Hepatocyte (in vitro differentiated cells): ENCODE measurements around the gene CD36.

Experiments used
- EZH2 ChIP-seq: fragments of 200-600 bp; sonication (generic); IDR thresholded peaks from 2 replicates; pipeline ENCODE4 v1.6.1; 2016; ENCODE audit warnings: antibody characterized with exemption, mild to moderate bottlenecking, borderline replicate concordance
- TF ChIP-seq, protein P1 (sequence below): fragments of 200-600 bp; sonication (generic); IDR thresholded peaks from 2 replicates; pipeline ENCODE4 v1.5.1; 2016; ENCODE audit warnings: antibody characterized with exemption, mild to moderate bottlenecking; ENCODE audit not compliant: poor library complexity

DNA sequence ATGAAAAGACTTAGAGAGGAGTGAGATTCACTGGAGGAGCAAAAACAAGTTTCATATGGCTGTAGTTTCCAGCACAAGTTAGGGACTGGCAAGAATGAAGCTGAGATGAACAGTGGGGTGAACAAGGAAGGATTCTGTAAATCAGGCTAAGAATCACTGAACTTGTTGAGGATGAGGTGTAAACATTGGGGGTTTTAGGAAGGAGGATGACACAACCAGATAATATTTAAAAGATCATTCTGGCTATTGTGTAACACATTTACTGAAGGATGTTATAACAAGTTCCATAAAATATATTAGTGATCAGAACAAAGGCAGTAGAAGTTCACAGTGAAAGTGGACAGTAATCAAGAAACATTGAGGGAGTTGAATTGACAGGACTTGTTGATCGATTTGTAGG, 68.9 kb downstream of the CD36 start:
- TF ChIP-seq EZH2: no peak
- TF ChIP-seq, protein P1, sequence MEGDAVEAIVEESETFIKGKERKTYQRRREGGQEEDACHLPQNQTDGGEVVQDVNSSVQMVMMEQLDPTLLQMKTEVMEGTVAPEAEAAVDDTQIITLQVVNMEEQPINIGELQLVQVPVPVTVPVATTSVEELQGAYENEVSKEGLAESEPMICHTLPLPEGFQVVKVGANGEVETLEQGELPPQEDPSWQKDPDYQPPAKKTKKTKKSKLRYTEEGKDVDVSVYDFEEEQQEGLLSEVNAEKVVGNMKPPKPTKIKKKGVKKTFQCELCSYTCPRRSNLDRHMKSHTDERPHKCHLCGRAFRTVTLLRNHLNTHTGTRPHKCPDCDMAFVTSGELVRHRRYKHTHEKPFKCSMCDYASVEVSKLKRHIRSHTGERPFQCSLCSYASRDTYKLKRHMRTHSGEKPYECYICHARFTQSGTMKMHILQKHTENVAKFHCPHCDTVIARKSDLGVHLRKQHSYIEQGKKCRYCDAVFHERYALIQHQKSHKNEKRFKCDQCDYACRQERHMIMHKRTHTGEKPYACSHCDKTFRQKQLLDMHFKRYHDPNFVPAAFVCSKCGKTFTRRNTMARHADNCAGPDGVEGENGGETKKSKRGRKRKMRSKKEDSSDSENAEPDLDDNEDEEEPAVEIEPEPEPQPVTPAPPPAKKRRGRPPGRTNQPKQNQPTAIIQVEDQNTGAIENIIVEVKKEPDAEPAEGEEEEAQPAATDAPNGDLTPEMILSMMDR: no peak
